ELF-1 (cell line): ENCODE results near the gene SEMA5A.

Source experiments
- DNase-seq: peaks from one replicate; pipeline ENCODE4 v3.0.0-alpha.2; 2016; ENCODE audit warnings: low read depth, low spot score

The SEMA5A gene

GRCh38 chr5:9335269-9335668 lies 210.6 kb downstream of the SEMA5A start:
- DNase-seq, result no peak

GRCh38 chr5:9332026-9332425 lies 213.8 kb downstream of the SEMA5A start:
- DNase-seq, result no peak

GRCh38 chr5:9331372-9331771 lies 214.5 kb downstream of the SEMA5A start:
- DNase-seq, result no peak

GRCh38 chr5:9329125-9329524 lies 216.8 kb downstream of the SEMA5A start:
- no peak for DNase-seq

- no peak for DNase-seq
These were observed 220.3 kb downstream of the SEMA5A start for GRCh38 chr5:9325549-9325948.

- no peak for DNase-seq
These were observed 221.4 kb downstream of the SEMA5A start for GRCh38 chr5:9324348-9325077.

GRCh38 chr5:9320652-9321051 lies 225.2 kb downstream of the SEMA5A start:
- no peak for DNase-seq

- no peak for DNase-seq
These were observed 227.8 kb downstream of the SEMA5A start for GRCh38 chr5:9318031-9318430.

- DNase-seq, result no peak
These were observed 229.1 kb downstream of the SEMA5A start for GRCh38 chr5:9316733-9317132.

GRCh38 chr5:9316041-9316440 lies 229.8 kb downstream of the SEMA5A start:
- DNase-seq, result no peak

- DNase-seq, result no peak
These were observed 231.3 kb downstream of the SEMA5A start for GRCh38 chr5:9314558-9314957.

GRCh38 chr5:9313751-9314150 lies 232.1 kb downstream of the SEMA5A start:
- no peak for DNase-seq

GRCh38 chr5:9307150-9307549 lies 238.7 kb downstream of the SEMA5A start:
- no peak for DNase-seq

GRCh38 chr5:9302218-9302617 lies 243.7 kb downstream of the SEMA5A start:
- DNase-seq, result no peak

GRCh38 chr5:9301200-9301599 lies 244.7 kb downstream of the SEMA5A start:
- no peak for DNase-seq

- DNase-seq, result no peak
These were observed 248.7 kb downstream of the SEMA5A start for GRCh38 chr5:9297134-9297533.

GRCh38 chr5:9295466-9295801 lies 250.4 kb downstream of the SEMA5A start:
- no peak for DNase-seq

- no peak for DNase-seq
These were observed 250.9 kb downstream of the SEMA5A start for GRCh38 chr5:9294793-9295465.

GRCh38 chr5:9288234-9288633 lies 257.6 kb downstream of the SEMA5A start:
- DNase-seq, result peak; percentile 43

GRCh38 chr5:9284781-9285307 lies 261.0 kb downstream of the SEMA5A start:
- DNase-seq, result no peak

- no peak for DNase-seq
These were observed 261.6 kb downstream of the SEMA5A start for GRCh38 chr5:9284272-9284671.

GRCh38 chr5:9283473-9283872 lies 262.4 kb downstream of the SEMA5A start:
- no peak for DNase-seq

- no peak for DNase-seq
These were observed 262.9 kb downstream of the SEMA5A start for GRCh38 chr5:9283021-9283420.
